DLD1 (cell line): Measurements from ENCODE around the gene LIG1.
"Not testable (repeated sequence)": the region's sequence is repeated elsewhere in the genome, so short reads cannot be mapped to it uniquely, and the experiment has no call there.

Experiments
- in situ Hi-C: cut with HindIII; loops from 2 replicates; pipeline ENCODE4 v1.10.0; 2017; ENCODE audit warnings: low sequenced_read_pairs

The LIG1 gene

DNA sequence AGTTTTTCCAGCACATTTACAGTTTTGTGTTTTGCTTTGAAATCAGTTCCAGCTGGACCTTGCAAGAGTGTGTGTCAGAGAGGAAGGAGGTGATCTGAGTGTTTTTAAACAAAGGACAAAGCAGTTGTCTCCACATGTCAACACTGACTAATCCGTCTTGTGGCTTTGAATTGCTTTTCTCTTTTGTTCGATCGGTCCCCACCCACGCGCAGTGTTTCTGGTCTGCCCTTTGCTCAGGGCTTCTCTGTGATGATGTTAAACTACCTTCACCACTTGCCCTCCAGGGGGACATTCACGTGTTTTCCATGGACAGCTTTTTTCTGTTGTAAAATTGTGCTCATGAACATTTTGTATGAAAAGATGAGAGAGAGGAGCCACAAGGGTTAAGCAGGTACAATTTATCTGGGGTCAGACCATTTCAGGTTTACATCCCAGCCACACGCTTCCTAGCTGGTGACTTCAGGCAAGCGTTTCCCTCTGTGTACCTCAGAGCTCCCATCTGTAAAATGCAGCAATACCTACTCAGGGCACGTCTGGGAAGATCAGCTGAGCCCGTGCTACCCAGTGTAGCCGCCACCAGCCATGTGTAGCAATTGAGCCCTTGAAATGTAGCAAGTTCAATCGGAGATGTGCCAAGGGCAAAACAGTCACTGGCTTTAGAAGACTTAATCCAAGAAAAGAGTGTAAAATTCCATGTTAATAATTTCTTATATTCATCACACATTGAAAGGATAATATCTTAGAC is 46.1 kb downstream of the LIG1 start:
- in situ Hi-C loops = no loop called here

GRCh38 chr19:48122421-48122820 is 47.7 kb downstream of the LIG1 start:
- in situ Hi-C loops = no loop called here

DNA sequence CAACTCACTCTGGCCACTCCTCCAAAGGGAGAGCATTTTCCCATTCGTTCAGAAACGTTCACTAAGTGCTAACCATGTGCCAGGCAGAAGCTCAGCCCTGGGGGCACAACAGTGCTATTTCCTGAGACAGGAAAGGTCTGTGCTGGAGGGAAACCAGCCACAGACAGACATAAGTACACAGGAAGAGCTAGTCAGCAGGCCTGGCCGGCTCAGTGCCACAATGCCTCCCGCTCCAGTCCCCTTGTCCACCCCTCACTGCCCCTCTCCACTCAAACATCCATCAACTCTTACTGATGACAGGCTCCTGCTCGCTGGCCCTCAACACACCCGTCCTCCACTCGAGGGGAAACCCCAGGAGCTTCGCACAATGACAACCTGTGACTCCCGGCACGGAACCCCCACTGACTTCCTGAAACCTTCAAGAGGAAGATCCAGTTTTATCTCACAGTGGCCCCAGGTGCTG is 48.2 kb downstream of the LIG1 start:
- in situ Hi-C loops = no loop called here

DNA sequence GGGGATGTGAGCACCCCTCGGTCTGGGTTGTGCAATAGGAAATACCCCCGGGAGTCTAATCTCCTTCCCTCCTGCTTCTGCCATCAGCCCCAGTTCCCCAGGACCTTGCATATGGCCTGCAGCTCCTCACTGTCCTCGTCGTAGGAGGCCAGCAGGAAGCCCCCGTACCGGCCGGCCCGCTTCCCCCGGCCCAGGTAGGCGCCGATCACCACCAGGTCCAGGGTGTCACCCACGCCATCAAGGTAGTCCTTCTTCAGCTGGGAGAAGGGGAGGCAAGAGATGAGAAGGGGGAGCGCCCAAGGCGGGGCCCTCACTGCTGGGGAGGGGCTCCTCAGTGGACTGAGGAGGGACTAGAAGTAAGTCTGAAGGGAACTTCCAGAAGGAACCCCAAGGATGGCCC is 49.1 kb downstream of the LIG1 start:
- in situ Hi-C loops = no loop called here

DNA sequence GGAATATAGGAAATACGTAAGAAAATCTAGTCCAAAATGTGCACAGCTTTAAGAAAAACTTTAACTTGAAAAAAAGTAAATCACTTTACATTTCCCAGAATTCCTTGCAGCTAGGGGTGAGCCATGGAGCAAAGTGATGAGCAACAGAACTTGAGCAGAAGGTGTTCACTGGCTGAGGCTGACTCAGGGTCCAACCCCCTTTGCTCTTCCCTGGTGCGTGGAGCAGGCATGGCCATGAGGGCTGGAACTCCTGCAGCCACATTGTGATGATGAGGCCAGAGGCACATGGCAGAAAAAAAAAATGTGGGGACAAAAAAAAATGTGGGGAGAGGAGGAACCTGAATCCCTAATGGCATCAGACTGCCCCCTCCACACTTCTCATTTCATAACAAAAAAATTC is 49.6 kb downstream of the LIG1 start:
- in situ Hi-C loops = no loop called here

GRCh38 chr19:48118131-48118517 is 52.0 kb downstream of the LIG1 start:
- in situ Hi-C loops = no loop called here

DNA sequence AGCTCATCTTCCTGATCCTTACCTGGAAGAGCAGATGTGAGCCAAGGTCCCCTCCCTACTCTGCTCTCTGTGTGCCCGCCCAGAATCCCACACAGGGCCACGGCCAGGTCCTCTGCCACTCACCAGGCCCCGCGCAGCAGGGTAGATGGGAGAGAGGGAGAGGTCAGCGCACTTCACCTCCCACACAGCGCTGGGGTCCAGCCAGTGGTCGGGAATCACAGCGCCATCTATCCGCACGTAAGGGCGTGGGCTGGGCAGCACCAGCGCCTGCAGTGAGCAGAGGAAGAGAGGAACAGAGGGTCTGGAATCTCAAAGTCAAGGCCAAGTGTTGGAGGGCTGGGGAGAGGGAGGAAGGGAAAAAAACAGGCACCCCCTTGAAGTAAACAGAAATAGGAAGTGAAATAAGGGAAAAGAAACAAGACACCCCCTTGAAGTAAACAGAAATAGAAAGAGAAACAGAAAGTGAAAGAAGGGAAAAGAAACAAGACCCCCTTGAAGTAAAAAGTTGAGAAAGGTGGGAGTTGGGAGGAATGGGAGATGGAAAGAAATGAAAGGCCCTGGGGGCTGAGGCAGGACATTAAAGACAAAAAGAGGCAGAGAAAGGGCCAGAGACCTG is 52.5 kb downstream of the LIG1 start:
- in situ Hi-C loops = no loop called here

- in situ Hi-C loops = no loop called here
Observed at GRCh38 chr19:48113190-48113917, 56.8 kb downstream of the LIG1 start.

GRCh38 chr19:48111280-48111679 is 58.9 kb downstream of the LIG1 start:
- in situ Hi-C loops = no loop called here

DNA sequence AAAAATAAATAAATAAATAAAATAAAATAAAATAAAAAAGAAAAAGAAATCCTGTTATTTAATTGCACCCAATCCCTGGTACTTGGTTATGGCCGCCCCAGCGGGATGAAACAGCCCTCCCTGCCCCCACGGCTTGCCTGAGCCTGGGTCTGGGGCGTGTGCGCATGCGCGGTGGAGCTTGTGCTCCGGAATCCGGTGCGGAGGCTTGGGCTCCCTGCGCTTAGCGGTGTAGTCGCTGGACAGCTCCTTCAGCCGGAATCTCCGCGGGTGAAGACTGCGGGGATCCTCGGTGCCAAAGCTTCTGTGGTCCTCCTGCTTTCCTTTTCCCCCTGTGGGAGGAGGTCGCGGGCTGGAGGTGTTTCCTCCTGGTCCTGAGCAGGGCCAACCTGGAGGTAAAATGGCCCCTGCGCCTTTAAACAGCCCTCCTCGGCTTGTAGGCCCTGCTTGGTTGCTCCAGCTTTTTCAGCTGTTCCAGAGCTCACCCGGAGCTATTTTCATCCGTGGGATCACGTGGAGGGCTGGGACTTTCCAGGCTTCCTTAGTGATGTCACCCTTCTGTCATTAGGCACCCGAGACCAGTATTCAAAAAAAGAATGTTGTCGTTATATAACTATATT is 59.7 kb downstream of the LIG1 start, which contains the start of gene PLA2G4C:
Gene PLA2G4C, minus strand, starts transcription at position 468 of the 617 bp plus-strand sequence. CDS start 4,288 bp downstream, outside the sequence.
- in situ Hi-C loops = no loop called here

GRCh38 chr19:48108997-48109782 is 61.0 kb downstream of the LIG1 start:
- in situ Hi-C loops = no loop called here

DNA sequence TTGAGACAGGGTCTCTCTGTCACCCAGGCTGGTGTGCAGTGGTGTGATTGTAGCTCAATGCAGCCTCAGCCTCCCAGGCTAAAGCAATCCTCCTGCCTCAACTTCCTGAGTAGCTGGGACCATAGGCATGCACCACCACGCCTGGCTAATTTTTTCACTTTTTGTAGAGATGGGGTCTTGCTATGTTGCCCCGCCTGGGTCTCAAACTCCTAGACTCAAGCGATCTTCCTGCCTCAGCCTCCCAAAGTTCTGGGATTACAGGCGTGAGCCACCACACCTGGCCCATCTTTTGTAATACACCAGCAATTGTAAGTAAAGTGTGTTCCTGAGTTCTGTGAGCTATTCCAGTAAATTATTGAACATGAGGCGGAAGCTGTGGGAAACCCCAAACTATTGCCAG is 66.2 kb downstream of the LIG1 start:
- in situ Hi-C loops = no loop called here

DNA sequence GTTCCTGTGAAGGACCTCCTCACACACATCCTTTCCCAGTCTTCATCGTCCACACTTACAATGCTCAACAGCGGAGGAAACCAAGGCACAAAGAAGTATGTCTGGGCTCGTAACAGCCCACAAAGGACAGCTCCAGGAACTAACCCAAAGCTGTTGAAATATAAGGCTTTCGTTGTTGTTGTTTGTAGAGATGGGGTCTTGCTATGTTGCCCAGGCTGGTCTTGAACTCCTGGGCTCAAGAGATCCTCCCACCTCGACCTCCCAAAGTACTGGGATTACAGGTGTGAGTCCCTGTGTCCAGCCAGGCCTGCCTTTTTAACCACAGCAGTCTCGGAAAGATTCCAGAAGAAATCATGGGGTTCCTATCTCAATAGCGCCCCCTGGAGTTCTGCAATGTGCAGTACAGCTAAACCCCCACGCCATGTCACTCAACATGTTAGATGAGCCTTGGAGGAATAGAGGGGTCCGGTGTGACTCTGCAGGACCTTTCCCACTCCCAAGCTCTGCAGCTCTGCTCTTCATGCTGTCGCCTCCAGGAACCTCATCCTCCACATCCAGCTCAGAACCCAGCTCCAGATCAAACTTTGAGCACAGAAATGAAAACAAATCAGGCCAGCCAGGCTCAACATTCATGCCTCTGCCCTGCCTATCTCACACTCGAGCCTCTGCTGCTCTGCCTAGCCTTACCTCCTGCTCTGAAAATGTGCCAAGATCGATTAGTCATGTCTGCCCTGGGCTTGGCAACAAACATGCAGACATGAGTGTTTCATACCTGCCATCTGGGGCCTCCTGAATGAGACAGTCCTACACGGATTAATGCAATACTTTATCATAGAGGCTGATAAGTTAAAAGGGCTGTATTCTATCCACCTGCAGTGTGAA is 67.0 kb downstream of the LIG1 start:
- in situ Hi-C loops = no loop called here

- in situ Hi-C loops = no loop called here
Observed at GRCh38 chr19:48095612-48096175, 74.5 kb downstream of the LIG1 start.

DNA sequence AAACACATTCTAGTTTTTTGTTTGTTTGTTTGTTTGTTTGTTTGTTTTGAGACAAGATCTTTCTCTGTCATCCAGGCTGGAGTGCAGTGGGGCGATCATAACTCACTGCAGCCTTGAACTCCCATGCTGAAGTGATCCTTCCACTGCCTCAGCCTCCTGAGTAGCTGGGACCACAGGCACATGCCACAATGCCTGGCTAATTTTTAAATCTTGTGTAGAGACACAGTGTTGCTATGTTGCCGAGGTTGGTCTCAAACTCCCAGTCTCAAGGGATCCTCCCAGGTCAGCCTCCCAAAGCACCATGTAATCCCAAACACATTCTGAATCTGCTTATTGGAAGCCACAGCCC is 75.3 kb downstream of the LIG1 start:
- in situ Hi-C loops = no loop called here

DNA sequence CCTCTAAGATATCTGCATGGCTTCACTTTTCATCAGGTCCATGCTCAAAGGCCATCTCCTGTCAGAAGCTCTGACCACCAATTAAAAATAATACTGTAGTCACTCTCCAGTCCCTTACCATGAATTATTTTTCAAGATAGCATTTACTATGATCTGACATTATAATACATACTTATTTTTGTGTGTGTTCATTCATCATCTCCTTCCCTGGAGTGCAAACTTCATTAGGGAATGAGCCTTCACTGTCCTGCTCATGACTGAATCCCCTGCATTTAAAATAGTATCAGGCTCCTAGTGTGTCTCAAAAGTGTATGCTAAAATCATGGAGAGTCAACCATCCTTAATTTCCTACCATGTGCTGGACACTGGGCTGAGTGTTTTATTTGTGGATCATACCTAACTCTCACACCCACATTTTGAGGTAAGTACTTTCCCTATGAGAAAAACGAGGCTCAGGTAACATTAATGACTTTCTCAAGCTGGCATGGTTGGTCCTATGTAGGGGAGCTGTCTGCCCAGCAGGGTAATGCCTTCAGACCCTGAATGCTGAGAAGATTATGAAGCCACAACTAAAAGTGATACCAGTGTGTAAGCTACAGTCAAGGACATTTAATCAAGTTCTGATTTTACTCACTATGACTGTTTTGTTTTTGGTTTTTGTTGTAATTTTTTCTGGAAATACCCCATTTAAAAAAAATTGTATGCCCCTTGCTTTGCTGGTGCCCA is 75.9 kb downstream of the LIG1 start:
- in situ Hi-C loops = no loop called here

- in situ Hi-C loops = not testable (repeated sequence)
Observed at GRCh38 chr19:48091111-48091718, 78.9 kb downstream of the LIG1 start.

DNA sequence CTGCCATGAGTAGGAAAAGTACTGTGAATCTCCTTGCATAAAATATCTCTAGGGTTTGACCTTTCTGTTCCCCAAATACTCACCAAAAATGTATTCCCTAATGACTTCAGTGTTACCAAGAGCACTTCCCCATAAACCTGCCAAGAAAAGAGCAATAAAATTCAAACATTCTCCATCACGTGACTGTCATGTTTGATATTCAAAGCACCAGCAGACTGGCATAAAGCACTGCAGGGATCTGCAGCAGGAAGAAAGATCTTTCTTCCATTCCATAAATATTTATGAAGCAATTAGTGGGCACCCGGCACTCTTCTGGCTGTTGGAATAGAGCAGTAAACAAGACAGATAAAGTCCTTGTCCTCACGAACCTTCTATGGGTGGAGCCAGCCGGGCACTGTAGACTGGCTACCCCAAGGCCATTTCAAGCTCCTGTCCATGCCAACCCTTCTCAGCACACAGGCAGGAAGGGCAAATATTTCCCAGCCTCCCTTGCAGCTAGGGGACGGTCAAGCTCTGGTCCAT is 79.8 kb downstream of the LIG1 start:
- in situ Hi-C loops = no loop called here
